Heart left ventricle (tissue), 13 donors: ENCODE measurements around the gene ENOX2.

Source experiments
- POLR2A ChIP-seq, 2 donors: fragments of 450-650 bp; IDR thresholded peaks; one replicate each; pipeline ENCODE4 v1.6.1; 2017; ENCODE audit warnings: antibody characterized with exemption in 2 of 2, mild to moderate bottlenecking in 2 of 2, moderate library complexity in 2 of 2
- TF ChIP-seq, protein P1 (sequence below), 12 donors: fragments of 200-600 bp; sonication (generic) in 4 of 12; IDR thresholded peaks; one replicate each; pipeline versions ENCODE4 v1.5.0 to v1.8.0; 2018 to 2022; ENCODE audit warnings: antibody characterized with exemption in 12 of 12, mild to moderate bottlenecking in 5 of 12
- donor health status: ischemic (EF 13 %, LVEDD 7.1; RV severe dilation, severe dysfunction).
- donor health status: DM: no; HTN: yes; CAD: no.
- donor health status: DM: no; HTN: no; CAD: no.
- donor health status: ischemic (EF 25% LVEDD 6.9; RV normal size, moderate dysfunction).
- donor health status: ischemic (EF 25% LVEDD 5.7; RV mildly dilated, moderate dysfunction).
- donor health status: ischemic (EF 35%, LVEDD 5.7; RV mildly dilated, moderate dysfunction).
- donor health status: nonischemic (EF 11% LVEDD 7.7; RV severe dilation, severe dysfunction).
- donor health status: DM: yes; HTN: yes; CAD: no.
- donor health status: PGD.
- donor health status: ischemic (EF 29% LVEDD 5.4; RV normal size, mild dysfunction).
- donor health status: nonischemic (EF 23%, LVEDD 6.1; RV moderate dilation, normal function).

DNA sequence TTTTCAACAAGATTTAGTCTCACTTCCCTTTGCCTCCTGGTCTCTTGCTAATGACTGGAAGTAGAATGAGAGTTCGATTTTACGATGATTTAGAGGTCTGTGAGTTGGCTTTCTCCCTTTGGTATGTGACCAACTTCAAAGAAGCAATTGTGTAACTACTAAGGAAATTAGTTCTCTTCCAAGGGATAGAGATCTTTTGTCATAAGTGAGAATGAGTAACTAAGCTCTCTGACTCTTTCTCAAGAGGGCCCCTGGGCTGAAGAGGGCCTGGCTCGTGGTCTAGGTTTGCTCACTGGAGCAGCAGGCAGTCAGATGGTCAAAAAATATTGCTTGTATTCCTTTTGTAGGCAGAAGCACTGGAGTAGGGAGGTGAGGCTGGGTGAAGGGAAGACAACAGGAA, 176.3 kb downstream of the ENOX2 start:
- TF ChIP-seq, protein P1, sequence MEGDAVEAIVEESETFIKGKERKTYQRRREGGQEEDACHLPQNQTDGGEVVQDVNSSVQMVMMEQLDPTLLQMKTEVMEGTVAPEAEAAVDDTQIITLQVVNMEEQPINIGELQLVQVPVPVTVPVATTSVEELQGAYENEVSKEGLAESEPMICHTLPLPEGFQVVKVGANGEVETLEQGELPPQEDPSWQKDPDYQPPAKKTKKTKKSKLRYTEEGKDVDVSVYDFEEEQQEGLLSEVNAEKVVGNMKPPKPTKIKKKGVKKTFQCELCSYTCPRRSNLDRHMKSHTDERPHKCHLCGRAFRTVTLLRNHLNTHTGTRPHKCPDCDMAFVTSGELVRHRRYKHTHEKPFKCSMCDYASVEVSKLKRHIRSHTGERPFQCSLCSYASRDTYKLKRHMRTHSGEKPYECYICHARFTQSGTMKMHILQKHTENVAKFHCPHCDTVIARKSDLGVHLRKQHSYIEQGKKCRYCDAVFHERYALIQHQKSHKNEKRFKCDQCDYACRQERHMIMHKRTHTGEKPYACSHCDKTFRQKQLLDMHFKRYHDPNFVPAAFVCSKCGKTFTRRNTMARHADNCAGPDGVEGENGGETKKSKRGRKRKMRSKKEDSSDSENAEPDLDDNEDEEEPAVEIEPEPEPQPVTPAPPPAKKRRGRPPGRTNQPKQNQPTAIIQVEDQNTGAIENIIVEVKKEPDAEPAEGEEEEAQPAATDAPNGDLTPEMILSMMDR (IDR thresholded peaks at IDR 0.05) = no peak
- no peak for TF ChIP-seq POLR2A (IDR thresholded peaks at IDR 0.05)
